GM18907 (cell line): ENCODE results near the gene GRIPAP1.

Experiments
- ATAC-seq: cut with Tn5 transposase; IDR thresholded peaks from one replicate; pipeline ENCODE4 v1.9.1; 2021; ENCODE audit warnings: mild to moderate bottlenecking, moderate library complexity; ENCODE audit not compliant: unreplicated experiment

The GRIPAP1 gene

DNA sequence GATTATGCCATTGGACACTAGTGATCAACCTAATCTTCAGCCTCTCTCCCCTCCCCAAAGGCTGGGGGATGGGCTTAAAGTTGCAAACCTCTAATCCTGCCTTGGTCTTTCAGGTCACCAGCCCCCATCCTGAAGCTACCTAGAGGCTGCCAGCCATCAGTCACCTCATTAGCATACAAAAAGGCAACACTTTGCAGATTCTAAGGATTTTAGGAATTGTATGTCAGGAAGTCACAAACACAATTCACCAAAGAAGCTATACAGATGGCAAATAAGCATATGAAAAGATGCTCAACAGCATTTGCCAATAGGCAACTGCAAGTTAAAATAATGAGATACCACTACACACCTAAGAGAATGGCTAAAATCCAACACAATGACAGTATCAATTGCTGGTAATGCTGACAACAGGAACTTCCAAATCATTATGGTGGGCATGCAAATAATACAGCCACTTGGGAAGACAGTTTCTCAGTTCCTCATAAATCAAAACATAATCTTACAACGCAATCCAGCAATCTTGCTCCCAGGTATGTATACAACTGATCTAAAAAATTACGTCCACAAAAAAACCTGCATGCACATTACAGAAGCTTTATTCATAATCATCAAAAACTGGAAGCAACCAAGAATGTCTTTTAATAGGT is 74.2 kb downstream of the GRIPAP1 start:
- no peak for ATAC-seq

DNA sequence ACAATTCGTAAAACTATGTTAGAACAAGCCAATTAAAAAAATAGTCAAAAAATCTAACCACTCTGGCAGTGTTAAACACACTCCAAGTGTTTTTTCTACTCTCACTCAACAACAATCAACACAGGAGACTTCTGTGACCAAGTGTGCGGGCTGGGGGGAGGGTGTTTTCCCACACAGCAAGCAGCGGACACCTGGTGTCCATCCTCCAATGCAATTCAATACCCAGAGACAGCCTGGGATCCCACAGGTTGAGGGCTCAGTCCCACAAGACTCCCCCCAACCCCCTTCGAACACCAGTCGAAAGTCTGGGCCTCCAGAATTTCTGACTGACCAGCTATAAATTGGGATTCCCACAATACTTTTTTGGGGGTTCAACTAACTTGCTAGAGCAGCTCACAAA is 74.9 kb downstream of the GRIPAP1 start:
- no peak for ATAC-seq

DNA sequence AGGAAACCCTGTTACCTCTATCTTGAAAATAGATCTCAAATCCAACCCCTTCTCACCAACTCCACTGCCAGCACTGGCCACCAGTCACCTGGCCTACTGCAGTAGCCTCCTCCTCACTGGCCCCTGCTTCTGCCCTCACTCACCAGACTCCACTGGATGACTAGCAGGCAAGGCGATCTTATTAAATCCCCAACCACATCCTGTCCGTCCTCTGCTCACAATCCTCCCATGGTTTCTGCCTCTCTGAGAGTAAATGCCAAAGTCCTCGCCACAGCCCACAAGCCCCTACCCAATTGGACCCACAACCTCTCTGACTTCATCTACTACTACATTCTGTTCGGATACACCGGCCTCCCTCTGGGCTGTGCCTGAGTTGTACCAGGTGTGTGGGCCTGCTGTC is 77.8 kb downstream of the GRIPAP1 start:
- ATAC-seq: no peak

DNA sequence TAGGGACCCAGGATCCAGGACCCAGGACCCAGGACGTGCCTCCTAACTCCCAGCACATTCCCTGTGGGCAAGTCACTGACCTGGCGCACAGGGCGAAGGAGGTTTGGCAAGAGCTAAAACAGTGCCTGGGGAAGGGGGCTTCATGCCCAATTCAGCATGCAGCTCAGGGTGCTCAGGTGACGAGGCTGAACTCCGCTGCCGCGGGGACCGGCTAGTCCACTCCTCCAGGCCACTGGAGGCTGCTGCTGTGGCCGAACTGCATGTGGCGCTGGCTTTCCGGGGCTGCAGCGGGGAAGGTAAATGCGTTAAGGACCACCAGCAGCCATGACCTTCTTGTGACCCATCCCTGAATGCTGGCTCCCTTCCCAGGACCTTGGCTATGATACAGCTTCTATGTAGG is 78.3 kb downstream of the GRIPAP1 start:
- no peak for ATAC-seq
